ENCODE measurements around the gene TMEM200B. TPM values are rescaled to one million over a fixed set of nuclear protein-coding genes. Genes with fewer than 3 reads are reported as not detected.
"Not testable (repeated sequence)": the region's sequence is repeated elsewhere in the genome, so short reads cannot be mapped to it uniquely, and the experiment has no call there.

TMEM200B gene
- total and polyA plus RNA-seq, 10 of the 15 experiments (the other 5 are each of a cell fraction or from before 2014, with no cell fraction given) = 0.03 to 1.4 (median 0.08) TPM; not detected in 3

DNA sequence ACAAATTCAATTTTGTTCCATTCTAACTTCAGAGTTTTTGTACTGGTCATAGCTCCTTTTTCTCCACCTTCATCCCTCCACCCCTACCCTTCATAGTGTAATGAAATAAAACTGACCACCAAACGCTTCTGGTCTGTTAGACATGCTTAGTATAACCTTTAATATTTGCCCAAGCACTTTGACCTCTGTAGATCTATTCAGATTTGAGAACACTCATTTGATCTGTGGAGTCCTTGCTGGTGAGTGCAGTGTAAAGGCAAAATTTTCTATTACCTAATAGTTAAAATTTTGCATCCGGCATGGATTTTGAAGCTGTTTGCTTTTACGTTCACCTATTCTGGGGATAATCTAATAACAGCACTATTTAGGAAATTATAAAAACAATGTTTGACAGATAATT lies 41.2 kb downstream of the TMEM200B start (continued):
- TF ChIP-seq NFYB (IDR thresholded peaks at IDR 0.05; ENCODE audit: insufficient read depth, low read depth, low read length) = no peak
- TF ChIP-seq ZNF217 (IDR thresholded peaks at IDR 0.05) = no peak
- no peak for TF ChIP-seq E2F4 (IDR thresholded peaks at IDR 0.05; ENCODE audit: low read depth, low read length)

DNA sequence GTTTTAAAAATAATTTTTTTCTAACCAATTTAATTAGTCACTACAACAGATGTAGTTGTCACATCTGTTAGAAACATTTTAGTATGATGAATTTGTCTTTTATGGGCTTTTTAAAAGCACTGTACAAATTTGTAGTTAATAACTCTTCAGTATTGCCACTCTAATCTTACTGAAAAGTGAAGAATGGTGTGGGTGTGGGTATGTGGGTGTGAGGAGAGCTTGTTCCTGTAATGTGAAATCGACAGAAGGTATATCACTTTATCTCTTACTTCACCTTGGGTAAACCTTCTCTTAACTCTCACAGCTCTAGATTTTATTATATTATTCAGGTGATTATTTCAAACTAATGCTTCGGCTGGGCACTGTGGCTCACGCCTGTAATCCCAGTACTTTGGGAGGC lies 42.5 kb downstream of the TMEM200B start:
- Histone ChIP-seq H3K79me2 (ENCODE audit: control insufficient read depth, insufficient read depth, low read length) (no peaks in the 10 kb centered on the region), H3K4me1 (ENCODE audit: control insufficient read depth, insufficient read depth, low read length) (no peaks in the 10 kb centered on the region), H3K36me3 (ENCODE audit: control insufficient read depth in 2 of 2, insufficient read depth in 2 of 2, low read length in 1 of 2) (no peaks in the 10 kb centered on the region), H3K27ac (ENCODE audit: control insufficient read depth, insufficient read depth) (no peak overlapping the region), H4K20me1 (ENCODE audit: control insufficient read depth, insufficient read depth) (no peaks in the 10 kb centered on the region), H2AFZ (ENCODE audit: control insufficient read depth, low read depth, low read length) (no peak overlapping the region), H3K27me3 (replicated peaks in 1 of 2; ENCODE audit: control insufficient read depth in 2 of 2, insufficient read depth in 2 of 2, low read length in 1 of 2) (no peaks in the 10 kb centered on the region), H3K4me3 (no peak overlapping the region), H3K9ac (ENCODE audit: control insufficient read depth, insufficient read depth, low read length) (no peak overlapping the region), H3K4me2 (ENCODE audit: control insufficient read depth, insufficient read depth) (no peak overlapping the region), H3K9me3 (replicated peaks; ENCODE audit: control insufficient read depth, insufficient read depth, low read length) (no peaks in the 10 kb centered on the region)
- ATAC-seq = no peak
- SMC1A ChIA-PET (ENCODE audit: uncharacterized antibody, unreplicated experiment) = interaction anchor here (1.0 to 3.8 kb wide), 3 partner anchors 10 to 22 kb away, joined by 3 to 13 read pairs (median 3); no protein-coding TSS in a partner anchor
- BruUV-seq (replicated peaks) = no TSS peak
- no peak for DNase-seq (ENCODE audit: low read depth, low spot score)
- POLR2A ChIA-PET = no interaction called here
- RAD21 ChIA-PET (ENCODE audit: unreplicated experiment) = no interaction called here
- FAIRE-seq = no peak
- CTCF ChIA-PET = interaction anchor here (0.8 to 1.8 kb wide), 3 partner anchors 12 to 48 kb away, joined by 3 to 4 read pairs (median 3); no protein-coding TSS in a partner anchor
- WGBS (ENCODE audit: insufficient coverage, insufficient replicate concordance, low lambda C conversion rate, missing lambda C conversion rate) = 98% methylated on average over 3 of the region's 3 CpGs
- no peak for TF ChIP-seq MTA2 (IDR thresholded peaks at IDR 0.05; ENCODE audit: low read depth)
- intact Hi-C loops (cut with micrococcal nuclease; ENCODE audit: unreplicated experiment) = no loop called here
- in situ Hi-C loops (cut with MboI) = no loop called here

DNA sequence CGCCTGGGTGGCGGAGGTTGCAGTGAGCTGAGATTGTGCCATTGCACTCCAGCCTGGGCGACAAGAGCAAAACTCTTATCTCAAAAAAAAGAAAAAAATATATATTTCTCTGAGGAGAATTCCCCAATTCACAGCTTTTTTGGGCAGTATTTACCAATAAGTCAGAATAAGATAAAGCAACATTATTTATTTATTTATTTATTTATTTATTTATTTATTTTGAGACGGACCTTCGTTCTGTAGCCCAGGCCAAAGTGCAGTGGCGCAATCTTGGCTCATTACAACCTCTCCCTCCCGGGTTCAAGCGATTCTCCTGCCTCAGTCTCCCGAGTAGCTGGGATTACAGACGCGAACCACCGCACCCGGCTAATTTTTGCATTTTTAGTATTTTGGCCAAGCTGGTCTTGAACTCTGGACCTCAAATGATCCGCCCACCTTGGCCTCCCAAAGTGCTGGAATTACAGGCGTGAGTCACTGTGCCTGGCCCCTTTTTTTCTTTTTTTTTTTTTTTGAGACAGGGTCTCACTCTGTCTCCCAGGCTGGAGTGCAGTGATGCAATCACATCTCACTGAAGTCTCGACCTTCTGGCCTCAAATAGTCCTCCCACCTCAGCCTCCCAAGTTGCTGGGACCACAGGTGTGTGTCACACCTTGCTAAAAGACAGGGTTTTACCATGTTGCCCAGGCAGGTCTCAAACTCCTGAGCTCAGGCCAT lies 43.6 kb downstream of the TMEM200B start:
- ChIA-PET CTCF (interaction anchor here (1.8 kb wide), 1 partner anchor 46 kb away, joined by 4 read pairs; no protein-coding TSS in a partner anchor), POLR2A (interaction anchor here (0.6 kb wide), 1 partner anchor 195 kb away, joined by 5 read pairs; no protein-coding TSS in a partner anchor), SMC1A (ENCODE audit: uncharacterized antibody, unreplicated experiment) (interaction anchor here (1.0 to 3.8 kb wide), 2 partner anchors 9 to 23 kb away, joined by 3 to 13 read pairs; no protein-coding TSS in a partner anchor)
- H3K27ac ChIP-seq (ENCODE audit: control insufficient read depth, insufficient read depth); H3K9me3 ChIP-seq (replicated peaks; ENCODE audit: control insufficient read depth, insufficient read depth, low read length); intact Hi-C loops (cut with micrococcal nuclease; ENCODE audit: unreplicated experiment); DNase-seq (ENCODE audit: low read depth, low spot score); H3K9ac ChIP-seq (ENCODE audit: control insufficient read depth, insufficient read depth, low read length); H3K36me3 ChIP-seq (ENCODE audit: control insufficient read depth in 2 of 2, insufficient read depth in 2 of 2, low read length in 1 of 2); H3K79me2 ChIP-seq (ENCODE audit: control insufficient read depth, insufficient read depth, low read length); H4K20me1 ChIP-seq (ENCODE audit: control insufficient read depth, insufficient read depth); RAD21 ChIA-PET (ENCODE audit: unreplicated experiment); BruUV-seq (replicated peaks); H3K4me2 ChIP-seq (ENCODE audit: control insufficient read depth, insufficient read depth); in situ Hi-C loops (cut with MboI); H3K27me3 ChIP-seq (replicated peaks in 1 of 2; ENCODE audit: control insufficient read depth in 2 of 2, insufficient read depth in 2 of 2, low read length in 1 of 2); H3K4me1 ChIP-seq (ENCODE audit: control insufficient read depth, insufficient read depth, low read length); ATAC-seq; FAIRE-seq; H2AFZ ChIP-seq (ENCODE audit: control insufficient read depth, low read depth, low read length); H3K4me3 ChIP-seq: not testable (repeated sequence)
- WGBS (ENCODE audit: insufficient coverage, insufficient replicate concordance, low lambda C conversion rate, missing lambda C conversion rate) = 93% methylated on average over 16 of the region's 16 CpGs
